GM12878 (cell line): Measurements from ENCODE around the gene FARSB.

Source experiments
- ETV6 ChIP-seq, 2 experiments: fragments of 450-650 bp in 1 of 2; IDR thresholded peaks in 1 of 2; conservative IDR thresholded peaks in 1 of 2; 2 replicates each; pipeline ENCODE4 v1.6.1; 2014; ENCODE audit warnings: antibody characterized with exemption in 1 of 2, borderline replicate concordance in 1 of 2, low read depth in 1 of 2, mild to moderate bottlenecking in 1 of 2, moderate library complexity in 1 of 2
- HDGF ChIP-seq: fragments of 450-650 bp; IDR thresholded peaks from 2 replicates; pipeline ENCODE4 v1.6.1; 2016; ENCODE audit warnings: antibody characterized with exemption

- TF ChIP-seq ETV6 (conservative IDR thresholded peaks at IDR 0.05 in 1 of 2, IDR thresholded peaks at IDR 0.05 in 1 of 2; ENCODE audit: borderline replicate concordance in 1 of 2, low read depth in 1 of 2) (no peak), HDGF (no peak)
Measured at GRCh38 chr2:222686086-222686750, 30.3 kb upstream of the FARSB start.
